CD1c-positive myeloid dendritic cell (primary cell): ENCODE data around the gene PSKH1.
"Not testable (repeated sequence)": the region's sequence is repeated elsewhere in the genome, so short reads cannot be mapped to it uniquely, and the experiment has no call there.

ENCODE experiments used
- DNase-seq: peaks from one replicate; pipeline ENCODE4 v3.0.0-alpha.2; 2016; ENCODE audit errors: extremely low spot score

Gene PSKH1

DNA sequence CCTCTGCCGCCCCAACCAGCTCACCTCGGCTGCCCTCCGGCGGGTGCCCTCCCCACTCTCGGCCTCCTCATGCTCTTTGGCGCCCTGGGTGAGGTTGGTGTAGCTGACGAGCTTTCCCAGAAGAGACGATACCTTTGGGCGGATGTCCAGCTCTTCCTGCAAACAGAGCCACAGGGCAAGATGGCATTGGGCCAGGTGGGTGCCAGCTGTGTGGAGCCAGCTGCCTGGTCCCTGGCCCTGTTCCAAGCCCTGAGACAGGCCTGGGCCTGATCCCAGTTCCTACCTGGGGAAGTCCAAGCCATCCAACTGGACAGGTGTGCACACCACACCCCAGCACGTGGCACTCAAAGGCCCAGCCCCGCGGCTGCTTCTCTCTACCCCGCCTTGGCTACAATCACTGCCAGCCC lies 68.5 kb downstream of the PSKH1 start:
- no peak for DNase-seq

DNA sequence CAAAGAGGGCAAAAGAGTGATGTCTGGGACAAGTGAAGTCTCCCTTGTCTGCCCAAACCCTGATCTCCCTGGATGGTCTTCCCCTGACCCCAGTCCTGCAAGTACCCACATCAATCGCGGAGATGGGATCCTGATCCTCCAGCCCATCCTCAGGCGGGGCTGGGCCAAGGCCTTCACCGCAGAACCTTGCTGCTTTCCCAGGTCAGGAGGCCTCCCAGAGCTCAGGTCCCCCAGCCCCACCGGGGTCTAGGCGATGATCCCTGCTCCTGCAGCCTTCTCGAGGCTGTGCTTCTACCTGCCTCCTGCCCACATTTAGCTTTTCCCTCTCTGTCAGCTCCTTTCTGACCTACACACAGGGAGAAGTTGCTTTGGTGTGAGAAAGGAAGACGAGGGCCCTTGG lies 69.1 kb downstream of the PSKH1 start:
- no peak for DNase-seq

GRCh38 chr16:67963292-67963661 lies 70.2 kb downstream of the PSKH1 start:
- DNase-seq: no peak

GRCh38 chr16:67963662-67964321 lies 70.7 kb downstream of the PSKH1 start:
- no peak for DNase-seq

GRCh38 chr16:67964477-67965131 lies 71.5 kb downstream of the PSKH1 start:
- DNase-seq: no peak

DNA sequence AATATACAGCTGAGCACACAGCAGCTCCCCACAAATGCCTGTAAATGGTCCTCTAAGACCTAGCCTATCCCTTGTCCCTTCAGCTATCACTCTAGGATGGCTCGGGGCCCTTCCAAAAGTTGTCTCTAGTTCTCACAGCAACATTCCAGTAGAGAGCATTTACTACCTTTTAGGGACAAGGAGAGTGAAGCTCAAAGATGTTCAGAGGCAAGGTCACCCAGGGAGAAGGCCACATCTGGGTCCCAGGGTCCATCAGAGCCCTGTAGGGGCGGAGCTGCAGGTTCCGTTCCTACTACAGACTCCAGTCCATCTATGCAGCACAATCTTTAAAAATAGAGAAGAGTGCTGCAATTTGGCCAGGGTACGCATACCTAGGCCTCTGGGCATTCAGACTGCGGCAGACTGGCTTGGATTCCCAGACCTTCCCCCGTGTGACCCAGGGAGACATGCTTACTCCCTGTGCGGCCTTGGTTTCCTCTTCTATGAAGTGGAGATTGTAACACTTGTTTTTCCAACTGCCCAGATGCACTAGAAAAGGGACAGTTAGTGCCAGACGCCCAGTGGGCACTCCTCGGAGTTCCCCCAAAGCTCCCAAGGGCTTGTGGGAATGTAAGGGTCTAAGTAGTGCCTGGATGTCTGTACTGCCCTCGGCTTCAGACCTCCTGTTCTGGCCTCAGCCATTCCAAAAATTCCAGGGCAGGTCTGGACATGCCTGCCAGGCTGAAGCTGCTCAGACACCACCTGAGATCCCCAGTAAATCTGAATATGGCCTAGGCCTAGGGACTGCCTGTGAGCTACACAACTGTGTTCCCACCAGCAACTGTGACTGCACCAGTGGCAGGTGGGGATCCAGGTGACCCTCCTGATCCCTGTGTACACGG lies 72.9 kb downstream of the PSKH1 start:
- no peak for DNase-seq

- DNase-seq: peak; percentile 5
Measured at GRCh38 chr16:67966549-67967182, 73.6 kb downstream of the PSKH1 start.

DNA sequence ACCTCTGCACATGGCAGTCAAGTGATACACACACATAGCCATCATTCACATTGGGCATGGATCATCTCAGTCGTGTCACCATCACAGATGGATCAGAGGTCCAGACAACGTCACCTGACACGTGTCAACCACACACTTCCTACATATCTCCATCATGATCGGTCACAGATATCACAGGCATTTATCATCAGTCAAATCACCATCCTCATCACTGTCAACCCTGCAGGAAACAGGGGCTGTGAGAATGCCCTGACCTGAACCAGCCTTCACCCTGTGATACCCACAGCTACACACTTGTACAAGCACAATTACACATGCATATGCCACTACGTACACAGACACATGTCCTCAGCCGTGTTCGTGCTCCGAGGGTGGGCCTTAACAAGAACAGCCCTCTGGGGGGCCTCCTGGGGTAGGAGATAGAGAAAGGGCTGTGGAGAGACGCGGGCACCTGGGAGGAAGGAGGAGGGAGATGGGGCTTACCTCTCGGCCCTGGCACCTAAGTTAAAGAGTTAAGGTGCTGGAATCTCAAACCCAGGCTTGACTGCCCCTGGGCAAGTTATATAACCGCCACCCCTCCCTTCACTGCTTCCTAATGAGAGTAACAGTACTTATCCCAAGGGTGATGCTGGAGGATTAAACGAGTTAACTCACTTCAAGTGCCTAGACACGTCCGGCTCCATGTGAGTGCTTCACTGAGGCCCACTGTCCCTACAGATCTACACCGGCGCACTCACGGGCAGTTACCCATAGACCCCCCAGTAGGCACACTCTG lies 74.3 kb downstream of the PSKH1 start:
- DNase-seq: no peak

DNA sequence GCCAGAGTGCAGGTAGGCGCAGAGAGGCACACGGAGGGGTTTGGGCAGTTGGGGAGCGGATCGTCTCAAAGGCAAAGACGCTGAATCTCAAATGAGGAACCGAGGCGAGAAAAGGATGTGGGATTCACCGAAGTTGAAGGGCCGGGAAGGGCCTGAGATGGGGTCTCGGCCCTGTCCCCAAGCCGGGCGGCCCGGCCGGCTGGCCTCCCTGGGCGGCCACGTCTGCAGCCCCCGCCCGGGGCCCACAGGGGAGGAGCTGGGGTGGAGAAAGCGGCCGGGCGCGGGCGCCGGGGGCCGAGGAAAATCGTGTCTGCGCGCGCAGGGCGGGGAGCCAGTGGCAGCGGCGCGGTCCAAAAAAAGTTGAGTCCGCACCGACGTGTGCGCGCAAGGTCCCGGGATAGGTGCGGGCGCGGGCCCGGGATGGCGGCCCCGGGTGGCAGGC lies 74.9 kb downstream of the PSKH1 start:
- DNase-seq: peak; percentile 49

GRCh38 chr16:67968400-67969253 lies 75.6 kb downstream of the PSKH1 start, which contains the start of gene SLC12A4:
Gene SLC12A4, minus strand, starts transcription at chr16:67968637. Its CDS starts 84 bp downstream, at chr16:67968553.
- peak; percentile 81 for DNase-seq

- no peak for DNase-seq
Measured at GRCh38 chr16:67969254-67970039, 76.4 kb downstream of the PSKH1 start.

- DNase-seq: no peak
Measured at GRCh38 chr16:67971111-67971510, 78.1 kb downstream of the PSKH1 start.

GRCh38 chr16:67972285-67972684 lies 79.2 kb downstream of the PSKH1 start:
- not testable (repeated sequence) for DNase-seq

DNA sequence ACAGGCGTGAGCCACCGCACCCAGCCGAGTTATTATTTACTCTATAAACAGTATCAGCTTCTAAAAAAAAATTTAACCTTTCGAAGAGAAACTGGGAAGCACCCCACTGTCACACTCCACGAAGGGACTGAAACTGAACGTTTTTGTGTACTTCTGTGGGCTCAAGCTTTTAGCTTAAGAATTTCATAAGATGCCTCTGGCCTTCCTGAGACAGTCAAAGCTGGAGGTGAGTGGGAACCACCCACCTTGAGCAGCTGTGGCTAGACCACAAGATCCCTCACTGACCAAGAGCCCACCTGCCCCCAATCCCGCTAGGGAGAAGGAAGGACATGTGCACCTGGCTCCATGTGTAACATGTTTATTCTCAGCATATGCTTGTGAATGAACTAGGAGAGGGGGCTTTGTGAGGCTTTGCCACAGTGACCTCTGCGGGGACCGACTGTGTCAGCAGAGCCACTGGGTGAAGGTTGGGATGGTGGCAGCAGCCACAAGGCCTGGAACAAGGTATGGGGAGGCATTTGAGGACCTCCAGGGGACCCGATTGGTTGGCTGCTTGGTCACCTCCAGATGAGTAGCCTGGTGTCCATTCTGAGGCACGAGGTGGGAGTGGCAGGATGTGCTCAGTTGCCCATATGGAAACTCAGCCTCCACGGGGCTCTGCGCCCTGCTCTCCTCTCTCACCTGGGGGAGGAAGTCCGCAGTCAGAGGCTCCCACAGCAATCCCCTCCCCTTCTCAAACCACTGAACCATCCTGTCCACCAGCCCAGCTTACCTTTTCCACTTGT lies 82.5 kb downstream of the PSKH1 start:
- no peak for DNase-seq

DNA sequence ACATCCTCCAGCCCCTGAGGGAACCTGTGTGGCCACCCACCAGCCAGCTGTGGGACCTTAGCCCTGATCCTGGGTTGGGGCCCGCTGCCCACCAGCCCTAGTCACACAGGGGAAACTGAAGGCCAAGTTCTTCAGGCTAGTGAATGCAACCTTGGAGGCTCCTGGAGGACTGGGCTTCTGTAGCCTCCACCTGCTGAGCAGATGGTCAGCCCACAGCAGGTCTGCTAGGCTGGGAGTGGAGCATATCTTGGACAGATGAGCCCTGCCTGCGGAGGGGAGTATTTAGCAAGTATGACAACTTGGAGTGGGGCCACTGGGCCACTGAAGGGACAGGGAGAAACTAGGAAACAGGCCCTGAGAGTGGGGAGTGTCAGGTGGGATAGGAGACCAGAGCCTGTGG lies 83.2 kb downstream of the PSKH1 start:
- DNase-seq: no peak

- DNase-seq: no peak
Measured at GRCh38 chr16:67977005-67977404, 84.0 kb downstream of the PSKH1 start.

DNA sequence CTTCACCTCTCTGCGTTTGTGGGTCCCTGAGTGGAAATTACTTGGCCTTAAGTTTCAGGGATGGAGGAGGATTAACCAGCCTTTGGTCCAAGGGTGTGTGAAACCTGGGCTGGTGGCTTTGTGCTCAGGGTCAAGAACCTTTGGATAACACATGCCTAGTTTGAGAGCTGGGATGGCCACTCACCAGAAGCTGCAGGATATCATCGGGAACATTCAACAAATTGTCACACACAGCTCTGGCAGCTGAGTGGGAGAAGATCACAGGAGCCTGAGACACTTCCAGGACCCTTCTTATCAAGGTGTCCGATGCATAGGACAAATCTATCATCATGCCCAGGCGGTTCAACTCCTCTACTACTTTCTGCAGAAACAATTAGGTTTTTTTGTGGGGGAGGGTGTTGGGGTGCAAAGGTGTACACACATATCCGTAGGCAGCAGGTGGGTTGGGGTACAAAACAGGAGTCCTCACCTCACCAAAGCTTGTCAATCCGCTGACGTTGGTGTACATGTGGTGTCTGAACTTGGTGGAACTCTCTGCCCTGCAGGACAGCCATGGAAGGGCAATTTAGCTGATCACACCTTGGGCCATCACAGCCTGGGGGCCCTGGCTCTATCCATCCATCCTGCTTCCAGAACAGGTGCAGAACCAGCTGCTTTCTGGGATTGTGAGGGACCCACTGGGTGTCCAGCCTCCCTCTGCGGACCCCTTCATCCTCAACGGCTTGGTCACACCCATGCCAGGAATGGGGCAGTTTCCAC lies 84.6 kb downstream of the PSKH1 start:
- no peak for DNase-seq
